Astrocyte of the hippocampus (primary cell): Measurements from ENCODE around the gene OR52K2.
"Not testable (repeated sequence)": the region's sequence is repeated elsewhere in the genome, so short reads cannot be mapped to it uniquely, and the experiment has no call there.

ENCODE experiments used
- DNase-seq: peaks from one replicate; pipeline ENCODE4 v3.0.0; 2011; ENCODE audit warnings: low read depth, low spot score

Gene OR52K2

DNA sequence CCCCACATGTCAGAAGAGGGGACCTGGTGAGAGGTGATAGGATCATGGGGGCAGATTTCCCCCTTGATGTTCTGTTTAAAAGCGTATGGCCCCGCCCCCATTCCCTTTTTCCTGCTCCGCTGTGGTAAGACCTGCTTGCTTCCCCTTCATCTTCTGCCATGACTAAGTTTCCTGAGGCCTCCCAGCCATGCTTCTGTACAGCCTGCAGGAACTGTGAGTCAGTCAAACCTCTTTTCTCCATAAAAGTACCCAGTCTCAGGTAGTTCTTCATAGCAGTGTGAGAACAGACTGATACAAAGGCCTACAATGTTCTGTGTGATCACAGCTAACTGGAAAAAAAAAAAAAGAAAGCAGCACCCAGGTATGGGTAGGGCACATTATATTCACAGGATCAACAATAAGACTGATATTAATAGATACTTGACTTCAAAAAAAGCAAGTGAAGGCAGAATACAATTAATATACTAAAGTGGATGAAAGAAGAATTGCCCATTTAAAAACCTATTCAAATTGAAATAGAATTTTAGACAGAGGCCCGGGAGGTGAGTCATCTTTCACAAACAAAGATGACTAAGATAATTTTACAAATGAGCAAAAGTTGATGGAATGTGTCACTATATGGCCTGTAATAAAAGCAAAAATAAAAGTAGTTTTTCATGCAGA is 31.6 kb downstream of the OR52K2 start:
- DNase-seq = no peak

DNA sequence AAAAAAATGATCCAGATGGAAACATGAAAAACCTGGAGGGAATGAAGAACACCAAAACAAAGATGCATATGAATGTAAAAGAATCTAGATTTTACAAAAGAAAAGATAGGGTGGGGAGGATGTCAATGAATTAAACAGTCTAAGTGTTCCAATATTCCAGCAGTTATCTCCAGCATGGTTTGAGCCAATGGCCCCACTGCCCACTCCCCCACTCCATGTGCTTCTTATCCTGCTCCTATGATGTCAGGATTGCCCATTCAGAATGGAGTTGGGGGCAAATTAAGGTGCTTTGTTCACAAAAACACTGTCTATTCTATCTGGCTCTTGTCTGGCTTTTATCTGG is 32.1 kb downstream of the OR52K2 start:
- no peak for DNase-seq

DNA sequence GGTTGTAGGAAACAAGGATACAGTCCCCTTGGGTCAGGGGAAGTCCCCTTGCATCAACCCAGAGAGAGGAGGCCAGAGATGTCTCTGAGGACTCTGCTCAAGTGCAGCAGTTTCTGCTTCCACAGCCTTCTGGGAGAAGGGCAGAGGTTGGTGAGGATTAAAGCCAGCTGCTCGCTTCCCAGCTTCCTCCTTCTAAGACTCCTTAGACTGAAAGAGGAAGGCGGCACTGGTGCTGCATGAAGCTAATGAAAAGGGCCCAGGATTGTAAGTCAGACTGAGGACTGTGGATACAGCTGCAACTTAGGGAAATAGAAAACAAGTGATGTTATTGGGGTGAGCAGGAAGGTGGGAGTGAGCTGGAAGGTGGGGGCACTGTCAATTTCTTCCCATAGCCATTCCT is 33.4 kb downstream of the OR52K2 start, which contains the start of gene OR52K1:
Gene OR52K1, plus strand, starts transcription at position 202 of the 400 bp plus-strand sequence. CDS start 6,255 bp downstream, outside the sequence.
- DNase-seq = no peak

DNA sequence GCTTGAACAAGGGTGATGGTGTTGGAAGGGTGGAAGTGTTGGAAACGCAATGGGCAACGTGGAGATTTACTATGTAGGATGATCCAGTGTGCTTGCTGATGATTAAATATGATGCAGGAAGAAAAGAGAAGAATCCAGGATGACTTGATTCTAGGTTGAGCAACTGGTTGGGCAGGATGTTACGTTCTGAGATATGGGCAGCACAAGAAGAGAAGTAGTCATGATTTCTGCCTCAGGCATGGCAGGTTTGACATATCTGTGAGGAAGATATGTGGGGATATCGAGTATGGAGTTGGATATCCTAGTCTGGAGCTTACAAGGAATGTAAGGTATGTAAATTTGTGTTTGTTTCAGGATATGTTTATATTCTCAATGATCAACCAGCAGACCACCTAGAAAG is 35.2 kb downstream of the OR52K2 start:
- no peak for DNase-seq

DNA sequence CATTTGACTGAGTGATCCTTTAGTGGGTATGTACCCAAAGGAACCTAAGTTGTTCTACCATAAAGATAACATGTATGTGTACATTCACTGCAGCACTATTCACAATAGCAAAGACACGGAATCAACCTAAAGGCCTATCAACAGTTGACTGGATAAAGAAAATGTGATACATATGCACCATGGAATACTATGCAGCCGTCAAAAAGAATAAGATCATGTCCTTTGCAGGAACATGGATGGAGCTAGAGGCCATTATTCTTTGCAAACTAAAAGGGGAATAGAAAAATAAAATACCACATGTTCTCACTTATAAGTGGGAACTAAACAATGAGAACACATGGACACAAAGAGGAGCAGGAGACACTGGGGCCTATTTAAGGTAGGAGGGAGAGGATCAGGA is 42.3 kb downstream of the OR52K2 start:
- DNase-seq = not testable (repeated sequence)

DNA sequence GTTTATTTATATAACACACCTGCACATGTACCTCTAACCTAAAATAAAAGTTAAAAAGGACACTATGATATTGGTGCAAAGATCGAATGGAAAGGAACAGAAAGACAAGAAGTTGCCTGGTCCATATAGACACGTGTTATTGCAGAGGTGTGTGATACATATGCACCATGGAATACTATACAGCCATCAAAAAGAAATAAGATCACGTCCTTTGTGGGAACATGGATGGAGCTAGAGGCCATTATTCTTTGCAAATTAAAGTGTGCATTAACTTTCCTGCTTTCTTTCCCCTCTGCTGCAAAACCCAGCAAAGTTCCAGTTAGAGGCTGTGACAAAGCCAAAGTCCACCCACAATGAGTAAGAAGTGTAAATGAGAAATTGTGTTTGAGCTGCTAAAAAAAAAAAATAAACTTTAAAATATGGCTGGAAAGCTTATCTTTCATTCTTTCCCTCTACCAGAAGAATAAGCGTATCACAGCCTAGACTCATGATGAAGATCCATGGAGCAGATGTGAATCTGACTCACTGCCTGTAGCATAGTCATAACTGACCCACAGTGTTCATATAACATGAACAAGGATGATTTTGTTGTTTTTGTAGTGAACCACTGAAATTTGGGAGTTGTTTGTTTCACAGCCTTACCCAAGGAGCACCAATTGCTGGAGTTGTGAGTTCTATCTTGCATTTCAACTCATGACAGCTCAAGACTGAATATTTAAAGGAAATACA is 42.9 kb downstream of the OR52K2 start:
- DNase-seq = no peak

DNA sequence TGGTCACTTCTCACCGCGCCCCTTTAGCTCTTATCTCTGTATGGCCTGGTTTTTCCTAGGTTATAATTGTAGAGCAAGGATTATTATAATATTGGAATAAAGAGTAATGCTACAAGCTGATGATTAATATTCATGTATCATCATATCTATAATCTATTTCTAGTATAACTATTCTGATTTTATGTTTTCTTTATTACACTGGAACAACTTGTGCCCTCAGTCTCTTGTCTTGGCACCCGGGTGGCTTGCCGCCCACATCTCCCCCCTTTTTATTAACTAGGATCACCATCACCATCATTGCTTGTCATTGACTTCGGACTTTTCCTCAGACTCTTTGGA is 44.4 kb downstream of the OR52K2 start:
- no peak for DNase-seq

DNA sequence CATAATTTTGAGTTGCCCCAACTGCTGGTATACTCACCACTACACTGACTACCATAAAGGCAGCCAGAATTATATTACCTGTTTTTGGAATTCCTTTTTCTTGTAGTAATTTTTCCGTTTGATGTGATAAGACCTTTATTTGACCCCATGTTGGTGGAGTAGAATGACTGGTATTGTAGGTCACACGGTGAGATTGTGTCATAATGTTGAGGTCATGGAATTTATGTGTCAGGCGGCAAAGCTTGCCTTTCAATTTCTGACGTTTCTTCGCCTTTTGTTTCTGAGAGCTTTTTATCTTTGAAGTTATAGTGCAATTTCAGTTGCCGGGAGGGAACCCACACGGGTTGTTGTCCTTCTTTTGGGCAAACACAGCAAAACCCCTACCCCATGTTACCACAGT is 46.4 kb downstream of the OR52K2 start:
- DNase-seq = no peak

DNA sequence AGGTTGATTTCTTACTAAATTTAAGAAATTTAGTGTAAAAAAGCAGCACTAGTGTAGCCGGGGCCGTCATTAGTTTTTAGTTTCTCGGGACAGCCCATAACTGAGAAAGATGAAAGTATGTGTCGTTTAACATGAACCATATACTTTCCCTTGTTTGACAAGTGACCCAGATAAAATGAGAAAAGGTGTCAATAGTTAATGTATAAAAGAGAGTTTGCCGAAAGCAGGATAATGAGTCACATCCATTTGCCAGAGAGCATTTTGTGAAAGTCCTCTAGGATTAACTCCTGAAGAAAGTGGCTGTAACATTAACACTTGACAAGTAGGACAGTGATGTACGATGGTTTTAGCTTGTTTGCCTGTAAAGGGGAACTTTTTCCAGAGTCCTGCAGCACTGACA is 46.9 kb downstream of the OR52K2 start:
- no peak for DNase-seq

DNA sequence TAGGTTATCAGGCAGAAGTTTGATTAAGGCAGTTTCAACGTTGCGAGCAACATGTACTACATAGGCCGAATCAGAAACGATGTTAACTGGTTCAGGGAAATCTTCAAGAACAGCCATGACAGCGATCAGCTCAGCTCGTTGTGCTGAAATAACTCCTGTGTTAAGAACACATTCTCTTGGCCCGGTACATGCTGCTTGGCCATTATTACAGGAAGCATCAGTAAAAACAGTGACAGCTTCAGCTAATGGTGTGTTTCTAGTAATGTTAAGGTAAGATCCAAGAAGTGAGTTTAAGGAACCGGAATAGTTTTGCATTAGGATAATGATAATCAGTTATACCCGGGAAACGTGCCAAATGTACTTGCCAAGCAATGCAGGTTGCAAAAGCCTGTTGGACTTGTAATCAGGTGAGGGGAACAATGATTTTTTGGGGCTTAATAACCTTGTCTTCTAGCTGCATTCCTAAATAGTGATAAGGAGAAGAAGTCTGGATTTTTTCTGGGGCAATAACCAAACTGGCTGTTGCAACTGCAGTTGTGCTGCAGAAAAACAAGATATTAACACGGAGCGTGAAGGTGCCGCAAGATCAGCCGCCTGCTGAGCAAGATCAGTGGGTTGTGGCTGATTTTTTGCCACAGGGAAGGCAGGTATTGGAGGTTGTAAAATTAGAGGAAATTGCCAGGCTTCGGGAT is 47.6 kb downstream of the OR52K2 start:
- DNase-seq = peak; percentile 21
